ENCODE results near the gene TRIM14.
A peak's percentile ranks its signal among the peaks of the same experiment; 100 is the strongest.

The TRIM14 gene

GRCh38 chr9:98040212-98040611 is 78.8 kb downstream of the TRIM14 start:
- peaks cover 0 to 13% of the 10 kb centered on the region in 2 donors for H3K4me1 ChIP-seq (ENCODE audit: control insufficient read depth in 1 of 2, insufficient read depth in 2 of 2, low read length in 2 of 2)

GRCh38 chr9:98039607-98040017 is 79.4 kb downstream of the TRIM14 start:
- H3K36me3 ChIP-seq (ENCODE audit: control insufficient read depth in 1 of 2, insufficient read depth in 2 of 2, low read length in 2 of 2): no peaks in the 10 kb centered on the region
- peaks cover 0 to 13% of the 10 kb centered on the region in 2 donors for H3K4me1 ChIP-seq (ENCODE audit: control insufficient read depth in 1 of 2, insufficient read depth in 2 of 2, low read length in 2 of 2)
- H3K9ac ChIP-seq (ENCODE audit: low read depth in 1 of 2, low read length in 2 of 2): no peak overlapping the region
- peak overlapping the region in 1 of 2 donors; percentile 50 for H3K4me3 ChIP-seq (ENCODE audit: low read depth in 1 of 2, low read length in 2 of 2)
- H3K9me3 ChIP-seq (ENCODE audit: control insufficient read depth in 1 of 2, low read length in 2 of 2): no peaks in the 10 kb centered on the region
- no peaks in the 10 kb centered on the region for H3K27me3 ChIP-seq (ENCODE audit: control insufficient read depth in 1 of 2, insufficient read depth in 2 of 2, low read length in 2 of 2)
- no peak overlapping the region for H3K27ac ChIP-seq (ENCODE audit: low read depth, low read length)

More at GRCh38 chr9:98040212-98040611, 78.8 kb downstream of the TRIM14 start:
- H3K27me3 ChIP-seq (ENCODE audit: control insufficient read depth in 1 of 2, insufficient read depth in 2 of 2, low read length in 2 of 2): no peaks in the 10 kb centered on the region
- no peaks in the 10 kb centered on the region for H3K9me3 ChIP-seq (ENCODE audit: control insufficient read depth in 1 of 2, low read length in 2 of 2)
- no peak overlapping the region for H3K4me3 ChIP-seq (ENCODE audit: low read depth in 1 of 2, low read length in 2 of 2)
- no peak overlapping the region for H3K9ac ChIP-seq (ENCODE audit: low read depth in 1 of 2, low read length in 2 of 2)
- no peak overlapping the region for H3K27ac ChIP-seq (ENCODE audit: low read depth, low read length)
- H3K36me3 ChIP-seq (ENCODE audit: control insufficient read depth in 1 of 2, insufficient read depth in 2 of 2, low read length in 2 of 2): no peaks in the 10 kb centered on the region

GRCh38 chr9:98038958-98039357 is 80.1 kb downstream of the TRIM14 start:
- no peak overlapping the region for H3K4me3 ChIP-seq (ENCODE audit: low read depth in 1 of 2, low read length in 2 of 2)
- no peak overlapping the region for H3K27ac ChIP-seq (ENCODE audit: low read depth, low read length)
- no peak overlapping the region for H3K9ac ChIP-seq (ENCODE audit: low read depth in 1 of 2, low read length in 2 of 2)
- peaks cover 0 to 16% of the 10 kb centered on the region in 2 donors for H3K4me1 ChIP-seq (ENCODE audit: control insufficient read depth in 1 of 2, insufficient read depth in 2 of 2, low read length in 2 of 2)
- no peaks in the 10 kb centered on the region for H3K9me3 ChIP-seq (ENCODE audit: control insufficient read depth in 1 of 2, low read length in 2 of 2)
- no peaks in the 10 kb centered on the region for H3K27me3 ChIP-seq (ENCODE audit: control insufficient read depth in 1 of 2, insufficient read depth in 2 of 2, low read length in 2 of 2)
- H3K36me3 ChIP-seq (ENCODE audit: control insufficient read depth in 1 of 2, insufficient read depth in 2 of 2, low read length in 2 of 2): no peaks in the 10 kb centered on the region

- Histone ChIP-seq H3K9me3 (ENCODE audit: control insufficient read depth in 1 of 2, low read length in 2 of 2) (no peaks in the 10 kb centered on the region), H3K4me3 (ENCODE audit: low read depth in 1 of 2, low read length in 2 of 2) (no peak overlapping the region), H3K4me1 (ENCODE audit: control insufficient read depth in 1 of 2, insufficient read depth in 2 of 2, low read length in 2 of 2) (peaks cover 0 to 16% of the 10 kb centered on the region in 2 donors), H3K9ac (ENCODE audit: low read depth in 1 of 2, low read length in 2 of 2) (no peak overlapping the region), H3K36me3 (ENCODE audit: control insufficient read depth in 1 of 2, insufficient read depth in 2 of 2, low read length in 2 of 2) (no peaks in the 10 kb centered on the region), H3K27me3 (ENCODE audit: control insufficient read depth in 1 of 2, insufficient read depth in 2 of 2, low read length in 2 of 2) (no peaks in the 10 kb centered on the region), H3K27ac (ENCODE audit: low read depth, low read length) (no peak overlapping the region)
These were observed 81.7 kb downstream of the TRIM14 start for GRCh38 chr9:98037357-98037756.

- no peaks in the 10 kb centered on the region for H3K27me3 ChIP-seq (ENCODE audit: control insufficient read depth in 1 of 2, insufficient read depth in 2 of 2, low read length in 2 of 2)
- H3K27ac ChIP-seq (ENCODE audit: low read depth, low read length): no peak overlapping the region
- H3K4me1 ChIP-seq (ENCODE audit: control insufficient read depth in 1 of 2, insufficient read depth in 2 of 2, low read length in 2 of 2): peaks cover 0 to 14% of the 10 kb centered on the region in 2 donors
- no peaks in the 10 kb centered on the region for H3K36me3 ChIP-seq (ENCODE audit: control insufficient read depth in 1 of 2, insufficient read depth in 2 of 2, low read length in 2 of 2)
- H3K9ac ChIP-seq (ENCODE audit: low read depth in 1 of 2, low read length in 2 of 2): no peak overlapping the region
- no peak overlapping the region for H3K4me3 ChIP-seq (ENCODE audit: low read depth in 1 of 2, low read length in 2 of 2)
- H3K9me3 ChIP-seq (ENCODE audit: control insufficient read depth in 1 of 2, low read length in 2 of 2): no peaks in the 10 kb centered on the region
These were observed 84.2 kb downstream of the TRIM14 start for GRCh38 chr9:98034593-98035546.

GRCh38 chr9:98031935-98032334 is 87.1 kb downstream of the TRIM14 start:
- Histone ChIP-seq H3K4me3 (ENCODE audit: low read depth in 1 of 2, low read length in 2 of 2) (no peak overlapping the region), H3K9ac (ENCODE audit: low read depth in 1 of 2, low read length in 2 of 2) (no peak overlapping the region), H3K4me1 (ENCODE audit: control insufficient read depth in 1 of 2, insufficient read depth in 2 of 2, low read length in 2 of 2) (peaks cover 0 to 3% of the 10 kb centered on the region in 2 donors), H3K9me3 (ENCODE audit: control insufficient read depth in 1 of 2, low read length in 2 of 2) (no peaks in the 10 kb centered on the region), H3K36me3 (ENCODE audit: control insufficient read depth in 1 of 2, insufficient read depth in 2 of 2, low read length in 2 of 2) (no peaks in the 10 kb centered on the region), H3K27ac (ENCODE audit: low read depth, low read length) (no peak overlapping the region), H3K27me3 (ENCODE audit: control insufficient read depth in 1 of 2, insufficient read depth in 2 of 2, low read length in 2 of 2) (no peaks in the 10 kb centered on the region)

- Histone ChIP-seq H3K27me3 (ENCODE audit: control insufficient read depth in 1 of 2, insufficient read depth in 2 of 2, low read length in 2 of 2) (no peaks in the 10 kb centered on the region), H3K27ac (ENCODE audit: low read depth, low read length) (no peak overlapping the region), H3K4me3 (ENCODE audit: low read depth in 1 of 2, low read length in 2 of 2) (no peak overlapping the region), H3K36me3 (ENCODE audit: control insufficient read depth in 1 of 2, insufficient read depth in 2 of 2, low read length in 2 of 2) (no peaks in the 10 kb centered on the region), H3K9ac (ENCODE audit: low read depth in 1 of 2, low read length in 2 of 2) (no peak overlapping the region), H3K4me1 (ENCODE audit: control insufficient read depth in 1 of 2, insufficient read depth in 2 of 2, low read length in 2 of 2) (peaks cover 0 to 3% of the 10 kb centered on the region in 2 donors), H3K9me3 (ENCODE audit: control insufficient read depth in 1 of 2, low read length in 2 of 2) (no peaks in the 10 kb centered on the region)
These were observed 87.9 kb downstream of the TRIM14 start for GRCh38 chr9:98031169-98031568.

GRCh38 chr9:98024702-98025101 is 94.3 kb downstream of the TRIM14 start:
- peaks cover 0 to 15% of the 10 kb centered on the region in 2 donors for H3K36me3 ChIP-seq (ENCODE audit: control insufficient read depth in 1 of 2, insufficient read depth in 2 of 2, low read length in 2 of 2)
- no peak overlapping the region for H3K9ac ChIP-seq (ENCODE audit: low read depth in 1 of 2, low read length in 2 of 2)
- H3K27me3 ChIP-seq (ENCODE audit: control insufficient read depth in 1 of 2, insufficient read depth in 2 of 2, low read length in 2 of 2): no peaks in the 10 kb centered on the region
- no peak overlapping the region for H3K4me3 ChIP-seq (ENCODE audit: low read depth in 1 of 2, low read length in 2 of 2)
- H3K27ac ChIP-seq (ENCODE audit: low read depth, low read length): no peak overlapping the region
- H3K4me1 ChIP-seq (ENCODE audit: control insufficient read depth in 1 of 2, insufficient read depth in 2 of 2, low read length in 2 of 2): peaks cover 0 to under 1% of the 10 kb centered on the region in 2 donors
- H3K9me3 ChIP-seq (ENCODE audit: control insufficient read depth in 1 of 2, low read length in 2 of 2): no peaks in the 10 kb centered on the region

GRCh38 chr9:98022447-98022846 is 96.6 kb downstream of the TRIM14 start:
- no peak overlapping the region for H3K9ac ChIP-seq (ENCODE audit: low read depth in 1 of 2, low read length in 2 of 2)
- H3K36me3 ChIP-seq (ENCODE audit: control insufficient read depth in 1 of 2, insufficient read depth in 2 of 2, low read length in 2 of 2): peaks cover 7 to 31% of the 10 kb centered on the region in 2 donors
- H3K27me3 ChIP-seq (ENCODE audit: control insufficient read depth in 1 of 2, insufficient read depth in 2 of 2, low read length in 2 of 2): no peaks in the 10 kb centered on the region
- peaks cover 3 to 8% of the 10 kb centered on the region in 2 donors for H3K4me1 ChIP-seq (ENCODE audit: control insufficient read depth in 1 of 2, insufficient read depth in 2 of 2, low read length in 2 of 2)
- H3K9me3 ChIP-seq (ENCODE audit: control insufficient read depth in 1 of 2, low read length in 2 of 2): no peaks in the 10 kb centered on the region
- no peak overlapping the region for H3K27ac ChIP-seq (ENCODE audit: low read depth, low read length)
- H3K4me3 ChIP-seq (ENCODE audit: low read depth in 1 of 2, low read length in 2 of 2): no peak overlapping the region

- Histone ChIP-seq H3K4me1 (ENCODE audit: control insufficient read depth in 1 of 2, insufficient read depth in 2 of 2, low read length in 2 of 2) (peaks cover 3 to 8% of the 10 kb centered on the region in 2 donors), H3K9me3 (ENCODE audit: control insufficient read depth in 1 of 2, low read length in 2 of 2) (no peaks in the 10 kb centered on the region), H3K36me3 (ENCODE audit: control insufficient read depth in 1 of 2, insufficient read depth in 2 of 2, low read length in 2 of 2) (peaks cover 8 to 40% of the 10 kb centered on the region in 2 donors), H3K4me3 (ENCODE audit: low read depth in 1 of 2, low read length in 2 of 2) (no peak overlapping the region), H3K27ac (ENCODE audit: low read depth, low read length) (no peak overlapping the region), H3K27me3 (ENCODE audit: control insufficient read depth in 1 of 2, insufficient read depth in 2 of 2, low read length in 2 of 2) (no peaks in the 10 kb centered on the region), H3K9ac (ENCODE audit: low read depth in 1 of 2, low read length in 2 of 2) (no peak overlapping the region)
These were observed 97.5 kb downstream of the TRIM14 start for GRCh38 chr9:98021306-98022040.
